Thoracic aorta (tissue), 2 donors: ENCODE data around the gene VMP1. TPM values are rescaled to one million over a fixed set of nuclear protein-coding genes. Genes with fewer than 3 reads are reported as not detected.

Source experiments
- ATAC-seq: fragments of 150-250 bp; one replicate; pipeline ENCODE4 v1.8.0; 2017; ENCODE audit warnings: low read depth; ENCODE audit not compliant: insufficient number of reproducible peaks, low FRiP score
- DNase-seq: peaks from one replicate; pipeline ENCODE4 v3.0.0-alpha.2; 2020; ENCODE audit warnings: low spot score
- H3K27ac ChIP-seq, 2 donors: fragments of 200-600 bp; sonication (generic); 1 replicate in 1 of 2; 2 replicates in 1 of 2; pipeline ENCODE4 v1.5.1; 2016; ENCODE audit warnings: mild to moderate bottlenecking in 2 of 2, moderate library complexity in 2 of 2
- H3K27me3 ChIP-seq: fragments of 200-600 bp; sonication (generic); replicated peaks from 2 replicates; pipeline ENCODE4 v1.6.0; 2016; ENCODE audit warnings: mild to moderate bottlenecking; ENCODE audit not compliant: insufficient read depth
- H3K36me3 ChIP-seq: fragments of 200-600 bp; sonication (generic); one replicate; pipeline ENCODE4 v1.5.1; 2016
- H3K4me1 ChIP-seq, 2 donors: fragments of 200-600 bp; sonication (generic); 1 replicate in 1 of 2; 2 replicates in 1 of 2; pipeline versions ENCODE4 v1.5.1 to v1.6.0; 2016; ENCODE audit warnings: low read depth in 2 of 2, mild to moderate bottlenecking in 1 of 2; ENCODE audit not compliant: control insufficient read depth in 1 of 2
- H3K4me3 ChIP-seq: fragments of 200-600 bp; sonication (generic); 2 replicates; pipeline ENCODE4 v1.5.1; 2016; ENCODE audit warnings: mild to moderate bottlenecking
- H3K9me3 ChIP-seq: fragments of 200-600 bp; sonication (generic); 2 replicates; pipeline ENCODE4 v1.5.1; 2016
- CTCF ChIP-seq: fragments of 200-600 bp; sonication (generic); IDR thresholded peaks from one replicate; pipeline ENCODE4 v1.5.1; 2019; ENCODE audit warnings: antibody characterized with exemption
- total RNA-seq, 2 donors: library from RNA; depleted of rRNA; stranded (reverse); fragments of >200 nt; gene quantifications; one replicate each; pipeline versions ENCODE4 v1.1.0 to v1.2.3, GENCODE V29; 2016

The VMP1 gene
- total RNA-seq, 2 donors from 2014 or later: 183 to 728 TPM

GRCh38 chr17:59766491-59766890 is 59.0 kb downstream of the VMP1 start:
- Histone ChIP-seq H3K4me3 (no peak overlapping the region), H3K27me3 (no peaks in the 10 kb centered on the region), H3K9me3 (no peaks in the 10 kb centered on the region), H3K4me1 (peaks cover 20 to 22% of the 10 kb centered on the region in 2 donors), H3K36me3 (peaks cover 3% of the 10 kb centered on the region), H3K27ac (no peak overlapping the region)
- DNase-seq (no peak), ATAC-seq (no peak)
- no peak for TF ChIP-seq CTCF

GRCh38 chr17:59767176-59767575 is 59.7 kb downstream of the VMP1 start:
- no peak for ATAC-seq
- Histone ChIP-seq H3K4me3 (no peak overlapping the region), H3K4me1 (peaks cover 14 to 20% of the 10 kb centered on the region in 2 donors), H3K9me3 (no peaks in the 10 kb centered on the region), H3K27ac (no peak overlapping the region), H3K36me3 (peaks cover 3% of the 10 kb centered on the region), H3K27me3 (no peaks in the 10 kb centered on the region)
- DNase-seq: no peak
- TF ChIP-seq CTCF: no peak

GRCh38 chr17:59769887-59770286 is 62.4 kb downstream of the VMP1 start:
- ATAC-seq: no peak

GRCh38 chr17:59771093-59771492 is 63.6 kb downstream of the VMP1 start:
- Histone ChIP-seq H3K36me3 (peaks cover 8% of the 10 kb centered on the region), H3K27me3 (no peaks in the 10 kb centered on the region), H3K27ac (no peak overlapping the region), H3K4me3 (no peak overlapping the region), H3K9me3 (no peaks in the 10 kb centered on the region), H3K4me1 (peaks cover 0 to 6% of the 10 kb centered on the region in 2 donors)
- DNase-seq: no peak
- TF ChIP-seq CTCF: no peak
- ATAC-seq: no peak

More at GRCh38 chr17:59769887-59770286, 62.4 kb downstream of the VMP1 start:
- H3K9me3 ChIP-seq: no peaks in the 10 kb centered on the region
- no peaks in the 10 kb centered on the region for H3K27me3 ChIP-seq
- peaks cover 0 to 6% of the 10 kb centered on the region in 2 donors for H3K4me1 ChIP-seq
- H3K4me3 ChIP-seq: no peak overlapping the region
- no peak for DNase-seq
- TF ChIP-seq CTCF: no peak
- H3K27ac ChIP-seq: no peak overlapping the region
- H3K36me3 ChIP-seq: peaks cover 11% of the 10 kb centered on the region

- Histone ChIP-seq H3K4me1 (no peaks in the 10 kb centered on the region), H3K27me3 (no peaks in the 10 kb centered on the region), H3K4me3 (no peak overlapping the region), H3K9me3 (no peaks in the 10 kb centered on the region), H3K36me3 (peaks cover 15% of the 10 kb centered on the region), H3K27ac (no peak overlapping the region)
- DNase-seq (no peak), ATAC-seq (no peak)
- TF ChIP-seq CTCF: no peak
Measured at GRCh38 chr17:59775786-59776350, 68.4 kb downstream of the VMP1 start.
